SK-N-SH (cell line): Measurements from ENCODE around the gene PAOX. TPM values are rescaled to one million over a fixed set of nuclear protein-coding genes. Genes with fewer than 3 reads are reported as not detected.

ENCODE experiments used
- CTCF ChIA-PET: fragments of 300-600, 350-600 bp; formaldehyde crosslinking; extraction: SDS; loops from one replicate; lab custom pipeline; 2021; lab: Yijun Ruan, JAX
- POLR2A ChIA-PET: fragments of 350-600 bp; sonication (Branson Sonifier 250); formaldehyde crosslinking; extraction: SDS; loops from one replicate; lab custom pipeline; 2020; ENCODE audit warnings: antibody characterized with exemption, inconsistent platforms; lab: Yijun Ruan, JAX
- DNase-seq: peaks from one replicate; pipeline ENCODE4 v3.0.0; 2012
- H2AFZ ChIP-seq: fragments of 200-600 bp; sonication (generic); 2 replicates; pipeline ENCODE4 v1.8.1; 2016; ENCODE audit warnings: antibody characterized with exemption, mild to moderate bottlenecking, low read depth
- H3F3A ChIP-seq: fragments of 200-600 bp; sonication (generic); replicated peaks from 2 replicates; pipeline ENCODE3; 2016; ENCODE audit warnings: antibody characterized with exemption, mild to moderate bottlenecking; ENCODE audit not compliant: insufficient read depth
- H3K27ac ChIP-seq, 2 experiments: fragments of 200-500 bp in 1 of 2; fragments of 200-600 bp in 1 of 2; sonication (Bioruptor generic) in 1 of 2; sonication (generic), shearing (Covaris generic) in 1 of 2; 2 replicates each; pipeline versions ENCODE4 v1.5.1 to v1.6.1; 2014 to 2016; ENCODE audit warnings: low read depth in 2 of 2, inconsistent platforms in 1 of 2, low read length in 1 of 2, mild to moderate bottlenecking in 1 of 2, mixed read lengths in 1 of 2
- H3K27me3 ChIP-seq: fragments of 200-600 bp; sonication (generic), shearing (Covaris generic); 2 replicates; pipeline ENCODE4 v1.6.1; 2016; ENCODE audit warnings: mixed run types; ENCODE audit not compliant: insufficient read depth
- H3K36me3 ChIP-seq, 2 experiments: fragments of 200-500 bp in 1 of 2; fragments of 200-600 bp in 1 of 2; sonication (Bioruptor generic) in 1 of 2; sonication (generic) in 1 of 2; replicated peaks in 1 of 2; 2 replicates each; pipeline versions ENCODE3 to v1.5.1; 2014 to 2016; ENCODE audit warnings: low read length in 1 of 2, mild to moderate bottlenecking in 1 of 2; ENCODE audit not compliant: insufficient read depth in 2 of 2, control insufficient read depth in 1 of 2
- H3K4me1 ChIP-seq, 2 experiments: fragments of 200-500 bp in 1 of 2; fragments of 200-600 bp in 1 of 2; sonication (Bioruptor generic) in 1 of 2; sonication (generic), shearing (Covaris generic) in 1 of 2; 2 replicates each; pipeline versions ENCODE4 v1.5.1 to v1.6.1; 2014 to 2016; ENCODE audit warnings: low read depth in 1 of 2, low read length in 1 of 2, mixed run types in 1 of 2; ENCODE audit not compliant: insufficient read depth in 2 of 2, control insufficient read depth in 1 of 2
- H3K4me2 ChIP-seq: fragments of 200-600 bp; sonication (generic), shearing (Covaris generic); 2 replicates; pipeline ENCODE4 v1.6.1; 2017; ENCODE audit warnings: mixed run types
- H3K4me3 ChIP-seq, 2 experiments: fragments of 200-500 bp in 1 of 2; fragments of 200-600 bp in 1 of 2; sonication (Bioruptor generic) in 1 of 2; sonication (generic), shearing (Covaris generic) in 1 of 2; 2 replicates each; pipeline versions ENCODE4 v1.5.1 to v1.8.1; 2014 to 2016; ENCODE audit warnings: low read depth in 2 of 2, inconsistent platforms in 1 of 2, low read length in 1 of 2, mild to moderate bottlenecking in 1 of 2, mixed read lengths in 1 of 2, moderate library complexity in 1 of 2
- H3K79me2 ChIP-seq: fragments of 200-600 bp; sonication (generic); 2 replicates; pipeline ENCODE4 v1.8.1; 2017; ENCODE audit warnings: mild to moderate bottlenecking; ENCODE audit not compliant: insufficient read depth
- H3K9ac ChIP-seq: fragments of 200-600 bp; sonication (generic); 2 replicates; pipeline ENCODE4 v1.6.1; 2017; ENCODE audit warnings: mixed run types
- H3K9me2 ChIP-seq: fragments of 200-600 bp; sonication (generic); 2 replicates; pipeline ENCODE4 v1.6.1; 2017; ENCODE audit warnings: mixed run types
- H3K9me3 ChIP-seq: fragments of 200-600 bp; sonication (generic); 2 replicates; pipeline ENCODE4 v1.6.1; 2017; ENCODE audit warnings: mixed run types, mild to moderate bottlenecking, moderate library complexity
- H4K20me1 ChIP-seq: fragments of 200-600 bp; sonication (generic); 2 replicates; pipeline ENCODE4 v1.6.1; 2017; ENCODE audit warnings: mild to moderate bottlenecking, mixed run types; ENCODE audit not compliant: insufficient read depth
- CHD2 ChIP-seq: fragments of 150-350 bp; IDR thresholded peaks from 2 replicates; pipeline ENCODE4 v1.6.1; 2018; ENCODE audit warnings: low read length; ENCODE audit not compliant: partially characterized antibody
- ELF1 ChIP-seq: IDR thresholded peaks from 2 replicates; pipeline ENCODE4 v1.4.0; 2012
- FOSL2 ChIP-seq: IDR thresholded peaks from 2 replicates; pipeline ENCODE4 v1.4.0; 2012; ENCODE audit warnings: low read depth, mild to moderate bottlenecking, moderate library complexity, borderline replicate concordance
- FOXJ3 ChIP-seq: sonication (generic); formaldehyde crosslinking; IDR thresholded peaks from 2 replicates; pipeline ENCODE4 v1.5.1; 2020; ENCODE audit warnings: mild to moderate bottlenecking, missing genetic modification reagents
- FOXM1 ChIP-seq: IDR thresholded peaks from 2 replicates; pipeline ENCODE4 v1.4.0; 2012; ENCODE audit warnings: low read depth, mild to moderate bottlenecking
- JUND ChIP-seq: IDR thresholded peaks from 2 replicates; pipeline ENCODE4 v1.4.0; 2012
- MXI1 ChIP-seq: IDR thresholded peaks from 2 replicates; pipeline ENCODE4 v1.6.1; 2012; ENCODE audit warnings: mild to moderate bottlenecking, low read depth, low read length, improper control_type of control experiment
- NFIC ChIP-seq: IDR thresholded peaks from 2 replicates; pipeline ENCODE4 v1.4.0; 2012; ENCODE audit warnings: borderline replicate concordance
- NRF1 ChIP-seq: IDR thresholded peaks from 2 replicates; pipeline ENCODE4 v1.6.1; 2012; ENCODE audit warnings: low read depth, mild to moderate bottlenecking, low read length
- RAD21 ChIP-seq: IDR thresholded peaks from 2 replicates; pipeline ENCODE4 v1.6.1; 2012; ENCODE audit warnings: mild to moderate bottlenecking, low read length
- RCOR1 ChIP-seq: fragments of 150-350 bp; IDR thresholded peaks from 2 replicates; pipeline ENCODE4 v1.6.1; 2017; ENCODE audit warnings: antibody characterized with exemption, low read length
- RFX5 ChIP-seq: IDR thresholded peaks from 2 replicates; pipeline ENCODE4 v1.6.1; 2012; ENCODE audit warnings: mild to moderate bottlenecking, improper control_type of control experiment, low read length
- SIN3A ChIP-seq: IDR thresholded peaks from 2 replicates; pipeline ENCODE4 v1.6.1; 2012; ENCODE audit warnings: low read depth, mild to moderate bottlenecking, low read length, moderate library complexity, borderline replicate concordance
- YY1 ChIP-seq: IDR thresholded peaks from 2 replicates; pipeline ENCODE4 v1.4.0; 2012; ENCODE audit warnings: low read depth, mild to moderate bottlenecking
- WGBS: methylation state at CpG from one replicate; pipeline ENCODE4 v1.1.6; 2017; ENCODE audit warnings: low lambda C conversion rate; 5-methylcytosine and 5-hydroxymethylcytosine counted together
- polyA plus RNA-seq, 3 experiments: library from polyadenylated mRNA; depleted of rRNA; stranded (reverse); fragments of >200 nt; gene quantifications; 2 replicates each; pipeline ENCODE4 v1.2.3, GENCODE V29; 2012
- TF ChIP-seq, protein P1 (sequence below): fragments of 200-600 bp; sonication (generic); IDR thresholded peaks from 2 replicates; pipeline ENCODE4 v1.6.1; 2017; ENCODE audit warnings: antibody characterized with exemption, mild to moderate bottlenecking, moderate library complexity
- TF ChIP-seq, protein P2 (sequence below): IDR thresholded peaks from 2 replicates; pipeline ENCODE4 v1.6.1; 2012; ENCODE audit warnings: mild to moderate bottlenecking, low read depth, low read length, moderate library complexity
- TF ChIP-seq, protein P3 (sequence below): fragments of 150-350 bp; IDR thresholded peaks from 2 replicates; pipeline ENCODE4 v1.6.1; 2016; ENCODE audit warnings: mild to moderate bottlenecking, low read depth, low read length

The PAOX gene
- polyA plus RNA-seq, 1 of the 3 experiments (the other 2 are of a cell fraction) = 6.2 TPM

DNA sequence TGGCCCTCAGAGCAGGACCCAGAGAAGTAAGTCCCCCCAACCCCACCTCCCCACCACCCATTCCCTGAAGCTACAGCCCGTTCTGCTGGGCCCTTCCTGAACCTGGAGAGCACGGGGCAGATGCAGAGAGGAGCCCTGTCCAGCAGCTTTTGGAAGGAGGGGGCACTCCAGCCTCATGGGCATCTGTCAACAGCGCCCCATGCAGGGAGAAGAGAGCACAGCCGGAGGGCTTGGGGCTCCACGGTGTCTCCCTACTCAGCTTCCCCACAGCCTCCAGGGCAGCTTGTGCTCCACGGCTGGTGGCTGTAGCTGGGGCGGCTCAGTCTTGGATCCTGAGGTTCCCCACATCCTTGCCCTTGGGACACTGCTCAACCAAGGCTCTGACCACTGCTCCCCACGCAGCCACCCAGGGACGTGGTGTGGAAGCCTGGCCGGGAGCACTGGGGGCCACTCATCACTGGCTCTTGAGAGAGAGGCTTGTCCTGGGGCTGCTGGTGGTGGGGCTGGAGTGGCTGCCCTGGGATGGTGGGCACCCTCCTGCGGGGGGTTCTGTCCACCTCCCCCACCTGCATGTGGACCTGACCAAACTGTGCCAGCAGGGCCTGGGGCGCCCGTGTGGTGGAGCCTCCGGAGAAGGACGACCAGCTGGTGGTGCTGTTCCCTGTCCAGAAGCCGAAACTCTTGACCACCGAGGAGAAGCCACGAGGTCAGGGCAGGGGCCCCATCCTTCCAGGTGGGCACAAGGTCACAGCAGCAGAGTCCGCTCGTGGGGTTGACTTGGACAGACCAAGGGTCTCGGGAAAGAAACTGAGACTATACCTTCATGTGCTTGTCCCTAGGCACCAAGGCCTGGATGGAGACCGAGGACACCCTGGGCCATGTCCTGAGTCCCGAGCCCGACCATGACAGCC lies 27.4 kb upstream of the PAOX start:
- Histone ChIP-seq H3K9ac (no peak overlapping the region), H3K79me2 (no peaks in the 10 kb centered on the region)
- POLR2A ChIA-PET = interaction anchor here (1.5 kb wide), 1 partner anchor 28 kb away, joined by 3 read pairs; no protein-coding TSS in a partner anchor
- TF ChIP-seq, protein P1, sequence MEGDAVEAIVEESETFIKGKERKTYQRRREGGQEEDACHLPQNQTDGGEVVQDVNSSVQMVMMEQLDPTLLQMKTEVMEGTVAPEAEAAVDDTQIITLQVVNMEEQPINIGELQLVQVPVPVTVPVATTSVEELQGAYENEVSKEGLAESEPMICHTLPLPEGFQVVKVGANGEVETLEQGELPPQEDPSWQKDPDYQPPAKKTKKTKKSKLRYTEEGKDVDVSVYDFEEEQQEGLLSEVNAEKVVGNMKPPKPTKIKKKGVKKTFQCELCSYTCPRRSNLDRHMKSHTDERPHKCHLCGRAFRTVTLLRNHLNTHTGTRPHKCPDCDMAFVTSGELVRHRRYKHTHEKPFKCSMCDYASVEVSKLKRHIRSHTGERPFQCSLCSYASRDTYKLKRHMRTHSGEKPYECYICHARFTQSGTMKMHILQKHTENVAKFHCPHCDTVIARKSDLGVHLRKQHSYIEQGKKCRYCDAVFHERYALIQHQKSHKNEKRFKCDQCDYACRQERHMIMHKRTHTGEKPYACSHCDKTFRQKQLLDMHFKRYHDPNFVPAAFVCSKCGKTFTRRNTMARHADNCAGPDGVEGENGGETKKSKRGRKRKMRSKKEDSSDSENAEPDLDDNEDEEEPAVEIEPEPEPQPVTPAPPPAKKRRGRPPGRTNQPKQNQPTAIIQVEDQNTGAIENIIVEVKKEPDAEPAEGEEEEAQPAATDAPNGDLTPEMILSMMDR = no peak
- TF ChIP-seq YY1 (no peak), FOXM1 (no peak), SIN3A (no peak), JUND (no peak), RCOR1 (no peak), NRF1 (no peak), CHD2 (no peak), FOSL2 (no peak), ELF1 (no peak), NFIC (no peak), MXI1 (no peak), RAD21 (no peak), RFX5 (no peak), FOXJ3 (CRISPR knock-in tag) (no peak)
- TF ChIP-seq, protein P2, sequence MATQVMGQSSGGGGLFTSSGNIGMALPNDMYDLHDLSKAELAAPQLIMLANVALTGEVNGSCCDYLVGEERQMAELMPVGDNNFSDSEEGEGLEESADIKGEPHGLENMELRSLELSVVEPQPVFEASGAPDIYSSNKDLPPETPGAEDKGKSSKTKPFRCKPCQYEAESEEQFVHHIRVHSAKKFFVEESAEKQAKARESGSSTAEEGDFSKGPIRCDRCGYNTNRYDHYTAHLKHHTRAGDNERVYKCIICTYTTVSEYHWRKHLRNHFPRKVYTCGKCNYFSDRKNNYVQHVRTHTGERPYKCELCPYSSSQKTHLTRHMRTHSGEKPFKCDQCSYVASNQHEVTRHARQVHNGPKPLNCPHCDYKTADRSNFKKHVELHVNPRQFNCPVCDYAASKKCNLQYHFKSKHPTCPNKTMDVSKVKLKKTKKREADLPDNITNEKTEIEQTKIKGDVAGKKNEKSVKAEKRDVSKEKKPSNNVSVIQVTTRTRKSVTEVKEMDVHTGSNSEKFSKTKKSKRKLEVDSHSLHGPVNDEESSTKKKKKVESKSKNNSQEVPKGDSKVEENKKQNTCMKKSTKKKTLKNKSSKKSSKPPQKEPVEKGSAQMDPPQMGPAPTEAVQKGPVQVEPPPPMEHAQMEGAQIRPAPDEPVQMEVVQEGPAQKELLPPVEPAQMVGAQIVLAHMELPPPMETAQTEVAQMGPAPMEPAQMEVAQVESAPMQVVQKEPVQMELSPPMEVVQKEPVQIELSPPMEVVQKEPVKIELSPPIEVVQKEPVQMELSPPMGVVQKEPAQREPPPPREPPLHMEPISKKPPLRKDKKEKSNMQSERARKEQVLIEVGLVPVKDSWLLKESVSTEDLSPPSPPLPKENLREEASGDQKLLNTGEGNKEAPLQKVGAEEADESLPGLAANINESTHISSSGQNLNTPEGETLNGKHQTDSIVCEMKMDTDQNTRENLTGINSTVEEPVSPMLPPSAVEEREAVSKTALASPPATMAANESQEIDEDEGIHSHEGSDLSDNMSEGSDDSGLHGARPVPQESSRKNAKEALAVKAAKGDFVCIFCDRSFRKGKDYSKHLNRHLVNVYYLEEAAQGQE = no peak
- TF ChIP-seq, protein P3, sequence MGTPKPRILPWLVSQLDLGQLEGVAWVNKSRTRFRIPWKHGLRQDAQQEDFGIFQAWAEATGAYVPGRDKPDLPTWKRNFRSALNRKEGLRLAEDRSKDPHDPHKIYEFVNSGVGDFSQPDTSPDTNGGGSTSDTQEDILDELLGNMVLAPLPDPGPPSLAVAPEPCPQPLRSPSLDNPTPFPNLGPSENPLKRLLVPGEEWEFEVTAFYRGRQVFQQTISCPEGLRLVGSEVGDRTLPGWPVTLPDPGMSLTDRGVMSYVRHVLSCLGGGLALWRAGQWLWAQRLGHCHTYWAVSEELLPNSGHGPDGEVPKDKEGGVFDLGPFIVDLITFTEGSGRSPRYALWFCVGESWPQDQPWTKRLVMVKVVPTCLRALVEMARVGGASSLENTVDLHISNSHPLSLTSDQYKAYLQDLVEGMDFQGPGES = no peak
- TF ChIP-seq, all 33 proteins: peak for 0
- Histone ChIP-seq H3K4me1 (peaks cover 0 to 17% of the 10 kb centered on the region in 2 experiments; a peak in 1 of 4 replicates), H3K9me2 (no peaks in the 10 kb centered on the region), H3K4me3 (no peak overlapping the region), H4K20me1 (no peaks in the 10 kb centered on the region), H2AFZ (no peak overlapping the region), H3K9me3 (no peaks in the 10 kb centered on the region), H3K27ac (no peak overlapping the region), H3K4me2 (no peak overlapping the region), H3K36me3 (peaks cover 0 to 3% of the 10 kb centered on the region in 2 experiments), H3F3A (no peaks in the 10 kb centered on the region), H3K27me3 (0 out of 2 replicates have a peak, but pooled peaks cover 7% of the 10 kb centered on the region)
- CTCF ChIA-PET = no interaction called here
- 56% methylated on average over 12 of the region's 24 CpGs for WGBS
- DNase-seq = no peak
